Measurements from ENCODE around the gene MAGEA6.
"Not testable (repeated sequence)": the region's sequence is repeated elsewhere in the genome, so short reads cannot be mapped to it uniquely, and the experiment has no call there.

The MAGEA6 gene

DNA sequence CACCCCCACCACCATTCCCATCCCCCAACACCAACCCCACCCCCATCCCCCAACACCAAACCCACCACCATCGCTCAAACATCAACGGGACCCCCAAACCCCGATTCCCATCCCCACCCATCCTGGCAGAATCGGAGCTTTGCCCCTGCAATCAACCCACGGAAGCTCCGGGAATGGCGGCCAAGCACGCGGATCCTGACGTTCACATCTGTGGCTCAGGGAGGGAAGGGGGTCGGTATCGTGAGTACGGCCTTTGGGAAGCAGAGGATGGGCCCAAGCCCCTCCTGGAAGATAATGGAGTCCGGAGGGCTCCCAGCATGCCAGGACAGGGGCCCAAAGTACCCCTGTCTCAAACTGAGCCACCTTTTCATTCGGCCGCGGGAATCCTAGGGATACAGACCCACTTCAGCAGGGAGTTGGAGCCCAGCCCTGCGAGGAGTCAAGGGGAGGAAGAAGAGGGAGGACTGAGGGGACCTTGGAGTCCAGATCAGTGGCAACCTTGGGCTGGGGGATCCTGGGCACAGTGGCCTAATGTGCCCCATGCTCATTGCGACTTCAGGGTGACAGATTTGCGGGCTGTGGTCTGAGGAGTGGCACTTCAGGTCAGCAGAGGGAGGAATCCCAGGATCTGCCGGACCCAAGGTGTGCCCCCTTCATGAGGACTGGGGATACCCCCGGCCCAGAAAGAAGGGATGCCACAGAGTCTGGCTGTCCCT, 35.2 kb downstream of the MAGEA6 start:
- not testable (repeated sequence) for DNase-seq (ENCODE audit: low read depth in 3 of 3)

DNA sequence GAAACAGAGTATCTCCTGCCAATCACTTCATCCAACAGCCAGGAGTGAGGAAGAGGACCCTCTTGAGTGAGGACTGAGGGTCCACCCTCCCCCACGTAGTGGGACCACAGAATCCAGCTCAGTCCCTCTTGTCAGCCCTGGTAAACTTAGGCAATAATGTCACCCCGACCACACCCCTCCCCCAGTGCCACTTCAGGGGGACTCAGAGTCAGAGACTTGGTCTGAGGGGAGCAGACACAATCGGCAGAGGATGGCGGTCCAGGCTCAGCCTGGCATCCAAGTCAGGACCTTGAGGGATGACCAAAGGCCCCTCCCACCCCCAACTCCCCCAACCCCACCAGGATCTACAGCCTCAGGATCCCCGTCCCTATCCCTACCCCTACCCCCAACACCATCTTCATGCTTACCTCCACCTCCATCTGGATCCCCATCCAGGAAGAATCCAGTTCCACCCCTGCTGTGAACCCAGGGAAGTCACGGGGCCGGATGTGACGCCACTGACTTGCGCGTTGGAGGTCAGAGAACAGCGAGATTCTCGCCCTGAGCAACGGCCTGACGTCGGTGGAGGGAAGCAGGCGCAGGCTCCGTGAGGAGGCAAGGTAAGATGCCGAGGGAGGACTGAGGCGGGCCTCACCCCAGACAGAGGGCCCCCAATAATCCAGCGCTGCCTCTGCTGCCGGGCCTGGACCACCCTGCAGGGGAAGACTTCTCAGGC, 36.1 kb downstream of the MAGEA6 start, which contains the start of the genes CSAG1 and MAGEA12:
CSAG1 (minus strand) TSS at position 461 of the 715 bp plus-strand sequence. CDS start 1,261 bp downstream, outside the sequence.
MAGEA12 (plus strand) TSS at position 497 of the 715 bp plus-strand sequence. CDS start 2,405 bp downstream, outside the sequence.
- no peak for DNase-seq (ENCODE audit: low read depth in 3 of 3)

DNA sequence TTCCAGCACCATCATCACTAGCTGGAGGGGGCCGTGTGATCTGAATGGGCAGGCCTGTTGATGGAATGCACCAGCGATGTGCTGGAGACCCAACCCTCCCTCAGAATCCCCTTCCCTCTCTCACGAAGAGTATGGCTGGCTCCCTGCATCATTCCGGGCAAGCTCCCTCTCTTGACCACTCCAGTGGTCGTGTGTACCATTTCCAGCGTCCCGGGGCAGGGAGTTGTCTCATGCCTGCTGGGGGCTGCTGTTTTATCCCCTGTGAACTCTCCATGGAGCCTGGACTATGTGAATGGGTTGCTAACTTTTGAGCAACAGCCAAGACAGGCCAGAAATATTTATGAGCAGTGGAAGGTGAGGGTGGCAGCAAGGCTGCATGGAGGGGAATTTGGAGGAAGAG, 44.1 kb downstream of the MAGEA6 start:
- no peak for DNase-seq (ENCODE audit: low read depth in 3 of 3)

All from stimulated activated CD4-positive, alpha-beta T cell treated with anti-CD3 and anti-CD28 coated beads, TNF-alpha, amount 100 ng/mL, for 24 hours (primary cell).